Fibroblast of skin of right quadriceps (primary cell): ENCODE results near the gene ITGA11.

Experiments used
- DNase-seq: peaks from one replicate; pipeline ENCODE4 v3.0.0-alpha.2; 2013

ITGA11 gene

GRCh38 chr15:68256675-68257450, 175.1 kb downstream of the ITGA11 start:
- peak; percentile 89 for DNase-seq

- DNase-seq = peak; percentile 81
These were observed 178.9 kb downstream of the ITGA11 start for GRCh38 chr15:68252925-68253534.

GRCh38 chr15:68249058-68249713, 182.8 kb downstream of the ITGA11 start:
- no peak for DNase-seq
